HEK293T (cell line): ENCODE results near the gene CSTB.

ENCODE experiments used
- ELF4 ChIP-seq: fragments of 450-650 bp; IDR thresholded peaks from 2 replicates; pipeline ENCODE4 v1.6.1; 2017; ENCODE audit warnings: antibody characterized with exemption
- FOXM1 ChIP-seq: fragments of 450-650 bp; IDR thresholded peaks from 2 replicates; pipeline ENCODE4 v1.6.1; 2017; ENCODE audit warnings: mild to moderate bottlenecking, borderline replicate concordance
- HDGF ChIP-seq: fragments of 450-650 bp; IDR thresholded peaks from 2 replicates; pipeline ENCODE4 v1.6.1; 2017; ENCODE audit warnings: antibody characterized with exemption, borderline replicate concordance
- LEF1 ChIP-seq: fragments of 450-650 bp; IDR thresholded peaks from 2 replicates; pipeline ENCODE4 v1.6.1; 2017; ENCODE audit warnings: mild to moderate bottlenecking, borderline replicate concordance
- NFRKB ChIP-seq: fragments of 450-650 bp; IDR thresholded peaks from 2 replicates; pipeline ENCODE4 v1.6.1; 2016; ENCODE audit warnings: mild to moderate bottlenecking, moderate library complexity
- TARDBP ChIP-seq: fragments of 450-650 bp; IDR thresholded peaks from 2 replicates; pipeline ENCODE4 v1.6.1; 2016

DNA sequence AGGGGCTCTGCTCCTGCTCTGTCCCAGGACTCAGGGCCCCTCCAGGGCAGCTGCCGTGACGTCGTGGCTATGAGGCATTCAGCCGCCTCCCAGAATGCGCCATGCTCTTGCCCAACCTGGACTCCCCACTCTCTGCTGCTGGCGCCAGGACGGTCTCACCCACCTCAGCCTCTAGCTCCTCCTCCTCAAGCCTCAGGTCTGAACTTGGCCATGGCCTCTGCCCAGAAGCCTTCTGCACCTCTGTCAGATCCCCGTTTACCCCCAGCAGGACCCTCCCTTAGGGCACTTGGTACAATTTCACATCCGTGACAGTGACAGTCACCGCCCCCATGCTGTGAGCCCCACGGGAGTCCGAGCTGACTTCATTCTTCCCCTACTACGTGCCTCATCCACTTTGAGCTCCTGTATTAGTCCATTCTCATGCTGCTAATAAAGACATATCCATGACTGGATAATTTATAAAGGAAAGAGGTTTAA lies 4.9 kb downstream of the CSTB start:
- TF ChIP-seq NFRKB: no peak
- TF ChIP-seq ELF4: no peak
- no peak for TF ChIP-seq LEF1
- TF ChIP-seq FOXM1: no peak
- TF ChIP-seq HDGF: no peak
- no peak for TF ChIP-seq TARDBP
